HG03066 (cell line): ENCODE results near the gene FBXL14.
A peak's percentile ranks its signal among the peaks of the same experiment; 100 is the strongest.
"Not testable (repeated sequence)": the region's sequence is repeated elsewhere in the genome, so short reads cannot be mapped to it uniquely, and the experiment has no call there.

ENCODE experiments used
- ATAC-seq: cut with Tn5 transposase; IDR thresholded peaks from one replicate; pipeline ENCODE4 v1.9.1; 2021; ENCODE audit warnings: low read depth; ENCODE audit not compliant: unreplicated experiment

The FBXL14 gene

DNA sequence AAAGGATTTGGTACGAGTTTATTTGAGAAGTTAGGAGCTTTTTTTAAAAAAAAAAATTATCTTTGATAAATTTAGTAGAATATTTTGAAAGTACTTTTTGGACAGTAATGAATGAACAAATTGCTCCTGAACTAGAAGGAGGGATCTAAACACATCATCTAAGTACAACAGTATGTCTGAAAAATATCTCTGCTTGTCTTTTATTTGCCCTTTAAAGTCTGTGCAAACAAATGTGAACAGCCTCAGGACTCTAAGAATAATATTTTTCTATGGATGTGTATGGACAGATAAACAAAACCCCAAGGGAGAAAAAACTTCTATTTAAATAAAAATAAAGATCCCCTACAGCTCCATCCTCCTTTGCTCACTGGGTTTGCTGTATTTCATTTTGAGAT, 19.5 kb downstream of the FBXL14 start:
- no peak for ATAC-seq

DNA sequence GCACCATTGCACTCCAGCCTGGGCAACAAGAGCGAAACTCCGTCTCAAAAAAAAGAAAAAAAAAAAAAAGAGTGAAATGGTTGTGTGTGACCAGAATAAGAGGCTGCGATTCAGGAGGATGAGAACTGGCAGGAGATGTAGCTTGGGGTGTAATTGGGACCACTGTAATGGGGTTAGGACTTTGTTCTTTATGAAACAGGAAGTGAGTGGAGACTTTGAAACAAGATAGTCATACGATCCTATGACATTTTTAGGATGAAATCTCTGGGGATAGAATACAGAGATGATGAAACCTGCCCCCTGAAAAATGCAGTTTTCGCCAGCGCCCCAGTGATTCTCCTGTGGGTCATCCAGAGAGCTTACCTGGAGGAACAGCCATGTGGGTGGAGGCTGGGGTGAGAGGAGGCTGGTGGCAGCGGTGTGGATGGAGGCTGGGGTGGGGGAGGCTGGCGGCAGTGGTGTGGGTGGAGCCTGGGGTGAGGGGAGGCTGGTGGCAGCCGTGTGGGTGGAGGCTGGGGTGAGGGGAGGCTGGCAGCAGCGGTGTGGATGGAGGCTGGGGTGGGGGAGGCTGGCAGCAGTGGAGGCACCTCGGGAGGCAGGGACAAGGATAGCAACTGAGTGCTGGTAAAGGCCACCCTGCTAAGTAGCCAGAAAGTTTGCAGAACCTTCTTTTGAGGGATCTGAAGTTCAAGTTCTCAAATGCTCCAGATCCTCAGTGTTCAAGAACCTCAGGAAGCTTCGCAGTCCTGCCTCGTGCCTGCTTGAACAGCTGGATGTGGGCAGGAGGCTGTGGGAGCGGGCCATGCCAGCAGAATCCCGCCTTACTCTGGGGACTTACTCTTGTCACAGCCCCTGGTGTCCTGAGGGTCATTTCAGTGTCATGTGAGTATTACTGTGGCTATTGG, 20.2 kb downstream of the FBXL14 start:
- no peak for ATAC-seq

DNA sequence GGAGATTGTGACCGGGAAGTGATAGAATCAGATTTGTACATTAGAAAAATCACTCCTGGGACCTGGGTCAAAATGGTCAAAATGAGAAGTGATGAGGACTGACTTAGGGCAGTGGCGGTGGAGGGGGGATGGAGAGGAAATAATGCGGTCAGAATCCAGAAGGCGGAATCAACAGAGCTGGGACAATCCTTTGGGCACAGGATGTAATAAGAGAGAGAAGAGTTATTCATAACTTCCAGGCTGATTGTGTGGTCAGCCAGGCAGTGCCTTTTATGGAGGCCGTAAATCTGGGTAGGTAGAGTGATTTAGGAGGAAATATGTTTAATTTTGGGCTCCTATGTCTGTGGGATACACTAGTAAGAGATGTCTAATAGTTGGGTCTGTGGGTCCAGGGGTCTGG, 21.6 kb downstream of the FBXL14 start:
- no peak for ATAC-seq

DNA sequence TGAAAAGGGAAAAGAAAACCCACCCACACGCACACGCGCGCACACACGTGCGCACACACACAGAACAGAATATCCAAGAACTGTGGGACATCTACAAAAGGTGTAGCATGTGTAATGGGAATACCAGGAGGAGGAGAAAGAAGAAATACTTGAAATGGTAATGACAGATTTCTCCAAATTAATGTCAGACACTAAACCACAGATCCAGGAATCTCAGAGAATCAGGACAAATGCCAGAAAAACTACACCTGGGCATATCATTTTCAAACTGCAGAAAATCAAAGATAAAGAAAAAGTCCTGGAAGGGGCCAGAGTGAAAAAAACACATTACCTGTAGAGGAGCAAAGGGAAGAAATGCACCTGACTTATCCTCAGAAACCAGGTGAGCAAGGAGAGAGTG, 26.5 kb downstream of the FBXL14 start:
- ATAC-seq = no peak

DNA sequence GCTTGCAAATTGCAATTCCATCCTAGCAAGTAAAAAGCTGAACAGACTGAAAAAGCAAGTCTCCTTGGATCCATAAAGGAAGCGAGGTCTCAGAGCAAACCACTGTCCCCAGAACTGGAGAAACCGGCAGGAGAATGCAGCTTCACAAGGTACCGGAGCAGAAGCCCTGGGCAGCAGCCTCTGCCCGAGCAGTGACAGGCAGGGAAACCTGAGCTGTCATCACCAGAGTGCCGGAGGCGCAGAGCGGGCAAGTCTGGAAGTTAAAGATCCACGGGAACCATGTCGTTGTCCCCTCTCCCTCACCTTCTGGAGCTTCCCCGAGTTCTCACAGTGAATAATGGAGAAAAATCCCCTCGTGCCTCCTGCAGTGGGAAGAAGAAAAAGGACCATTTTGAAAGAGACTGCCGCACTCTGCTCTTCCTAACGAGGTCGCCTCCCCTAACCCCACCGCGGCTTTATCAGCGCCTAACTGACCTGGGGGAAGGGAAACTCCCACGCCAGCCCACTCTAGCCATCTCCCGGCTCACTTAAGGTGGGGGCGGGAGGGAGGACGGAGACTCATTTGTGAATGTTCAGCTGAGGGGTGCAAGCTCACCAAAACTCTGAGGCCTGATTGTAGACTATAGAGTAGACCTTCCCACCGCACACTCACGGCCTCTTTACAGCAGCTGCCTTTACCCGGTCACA, 27.8 kb downstream of the FBXL14 start:
- no peak for ATAC-seq

DNA sequence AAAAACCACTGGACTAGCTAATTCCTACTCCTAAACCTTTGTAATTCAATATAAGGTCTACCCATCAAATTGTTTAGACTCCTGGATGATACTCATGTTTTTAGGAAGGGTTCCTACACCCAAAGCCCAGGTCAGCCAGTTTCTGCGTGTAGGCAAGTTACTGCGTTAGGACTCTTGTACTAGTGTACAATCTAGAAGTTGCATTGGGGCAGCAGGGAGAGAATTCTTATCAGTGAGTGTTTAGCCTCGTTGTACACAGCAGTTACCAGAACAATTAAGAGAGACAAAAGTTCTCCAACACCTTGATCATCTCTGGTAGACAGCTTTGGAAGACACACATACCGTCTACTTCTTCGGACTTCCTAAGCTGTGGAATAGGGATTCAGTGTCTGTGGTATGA, 29.2 kb downstream of the FBXL14 start:
- no peak for ATAC-seq

DNA sequence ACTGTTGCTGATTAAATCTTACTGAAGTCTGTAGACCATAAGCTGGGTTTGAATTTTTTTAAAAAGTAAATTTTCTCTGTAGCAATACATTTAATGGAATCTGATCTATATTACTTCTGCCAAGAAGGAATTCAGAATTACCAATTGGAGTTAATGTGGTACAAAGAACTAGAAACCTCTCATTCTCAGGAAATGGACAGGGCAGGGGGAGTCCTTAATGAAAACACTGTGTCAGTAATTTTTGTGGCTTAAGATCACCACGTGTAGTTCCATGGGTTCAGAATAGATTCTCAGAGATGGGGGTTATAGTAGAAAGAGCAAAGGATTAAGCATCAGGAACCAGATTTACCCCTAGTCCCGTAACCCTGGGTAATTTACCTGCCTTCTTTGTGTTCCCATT, 30.3 kb downstream of the FBXL14 start:
- no peak for ATAC-seq

DNA sequence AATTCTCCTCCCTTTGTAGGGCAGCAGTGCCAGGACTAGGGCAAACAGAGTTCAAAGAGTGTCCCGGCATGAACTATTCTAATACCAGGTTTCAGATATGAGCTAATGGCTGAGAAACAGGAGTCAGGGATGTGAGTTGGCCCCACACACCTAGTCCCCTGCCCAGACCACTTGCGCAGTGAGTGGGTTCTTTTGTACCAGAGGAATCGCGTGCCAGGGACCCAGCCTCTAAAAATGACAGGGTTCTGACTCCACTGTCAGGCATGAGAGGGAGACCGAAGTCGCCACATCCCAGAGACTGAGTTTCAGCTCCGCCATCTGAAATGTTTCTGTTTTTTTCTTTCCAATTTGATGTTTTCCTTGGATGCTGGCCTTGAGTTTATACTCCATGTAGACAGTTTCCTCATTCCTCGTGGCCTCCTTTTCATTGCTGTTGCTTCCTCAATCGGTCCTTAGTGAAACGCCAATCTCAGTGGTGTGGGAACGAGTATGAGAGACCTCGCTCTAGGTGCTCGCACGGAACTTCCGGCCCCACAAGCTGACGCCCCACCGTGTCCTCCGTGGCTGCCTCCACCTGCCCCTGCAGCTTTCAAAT, 31.5 kb downstream of the FBXL14 start:
- ATAC-seq = no peak

DNA sequence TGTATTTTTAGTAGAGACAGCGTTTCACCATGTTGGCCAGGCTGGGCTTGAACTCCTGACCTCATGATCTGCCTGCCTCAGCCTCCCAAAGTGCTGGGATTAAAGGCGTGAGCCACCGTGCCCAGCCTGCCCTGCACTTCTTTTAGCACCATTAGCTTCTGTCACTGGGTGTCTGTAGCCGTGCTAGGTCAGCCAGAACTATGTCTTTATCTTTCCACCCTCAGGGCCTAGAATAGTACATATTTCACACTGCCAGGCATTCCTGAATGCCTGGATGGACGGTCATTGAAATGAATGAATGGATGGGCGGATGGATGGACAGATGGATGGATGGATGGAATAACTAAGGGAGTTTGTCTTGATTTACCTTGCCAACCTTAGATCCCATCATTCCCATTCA, 33.7 kb downstream of the FBXL14 start:
- ATAC-seq = no peak

DNA sequence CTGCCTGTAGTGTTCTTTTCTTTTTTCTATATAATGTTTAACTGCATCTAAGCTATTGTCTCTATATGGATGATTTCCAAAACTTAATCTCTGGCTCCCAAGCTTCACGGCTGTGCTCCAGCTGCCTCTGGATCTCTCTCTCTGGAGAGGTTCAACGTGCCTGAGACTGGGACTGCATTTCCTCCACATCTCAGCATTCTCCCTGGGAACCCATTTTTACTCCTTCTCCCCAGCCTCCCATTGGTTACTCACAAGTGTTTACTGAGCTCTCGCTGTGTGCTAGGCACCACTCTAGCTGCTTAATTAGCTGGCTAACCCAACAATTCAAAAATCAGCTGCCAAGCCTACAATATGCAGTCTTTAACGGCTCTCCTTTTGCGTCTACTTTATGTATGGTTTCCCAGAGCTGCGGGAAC, 34.7 kb downstream of the FBXL14 start:
- no peak for ATAC-seq

DNA sequence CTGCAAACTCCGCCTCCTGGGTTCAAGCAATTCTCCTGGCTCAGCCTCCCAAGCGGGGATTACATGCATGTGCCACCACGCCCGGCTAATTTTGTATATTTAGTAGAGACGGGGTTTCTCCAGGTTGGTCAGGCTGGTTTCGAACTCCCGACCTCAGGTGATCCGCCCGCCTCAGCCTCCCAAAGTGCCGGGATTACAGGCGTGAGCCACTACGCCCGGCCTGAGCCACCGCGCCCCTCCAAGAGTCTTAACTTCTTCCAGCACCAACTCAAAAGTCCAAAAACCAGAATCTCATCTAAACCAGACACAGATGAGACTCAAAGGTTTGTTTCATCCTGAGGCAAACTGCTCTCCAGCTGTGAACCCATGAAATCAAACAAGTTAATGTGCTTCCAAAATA, 36.3 kb downstream of the FBXL14 start:
- ATAC-seq = not testable (repeated sequence)

DNA sequence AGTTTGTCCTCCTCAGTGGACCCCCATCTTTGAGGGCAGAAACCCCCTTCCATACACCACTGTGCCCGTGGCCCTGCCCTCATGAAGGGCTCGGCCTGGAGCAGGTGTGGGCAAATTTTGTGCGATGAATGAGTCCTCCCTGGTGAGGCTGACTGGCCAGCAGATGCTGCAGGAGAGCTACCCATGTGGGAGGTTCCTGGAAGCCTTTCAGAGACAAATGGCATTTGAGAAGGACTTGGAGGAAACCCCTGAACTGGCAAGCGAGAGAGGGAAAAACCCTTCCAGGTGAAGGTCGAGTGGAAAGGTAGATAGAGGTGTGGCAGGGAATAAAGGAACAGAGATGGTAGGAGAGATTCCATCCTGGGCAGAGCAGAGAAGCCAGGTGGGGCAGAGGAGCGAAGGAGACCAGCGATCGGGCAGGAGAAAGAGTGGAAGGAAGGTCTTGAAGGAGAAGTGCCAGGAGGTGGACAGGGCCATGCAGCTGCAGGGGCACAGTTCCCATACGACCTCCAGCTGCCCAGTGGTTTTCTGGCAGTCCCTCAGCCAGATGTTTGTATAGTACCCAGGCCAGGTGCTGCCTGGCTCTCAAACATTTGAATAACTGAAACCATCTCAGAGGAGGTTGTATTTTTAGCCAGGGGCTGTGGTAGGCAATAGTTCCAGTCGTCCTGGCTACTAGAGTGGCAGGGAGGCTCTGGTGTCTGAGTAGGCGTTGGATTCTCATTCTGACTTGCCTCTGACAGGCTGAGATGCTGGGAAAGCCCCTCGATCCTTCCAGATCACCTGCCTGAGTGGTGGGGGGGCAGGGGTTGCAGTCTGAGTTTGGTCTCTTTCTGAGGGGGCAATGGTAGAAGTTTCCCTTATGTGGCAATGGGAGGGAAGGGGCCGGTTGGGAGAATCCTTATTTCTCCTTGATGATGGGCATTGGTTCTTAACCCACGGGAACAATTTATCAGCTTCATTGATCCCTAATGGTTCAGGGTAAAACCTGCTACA, 40.1 kb downstream of the FBXL14 start:
- ATAC-seq = peak; percentile 94

DNA sequence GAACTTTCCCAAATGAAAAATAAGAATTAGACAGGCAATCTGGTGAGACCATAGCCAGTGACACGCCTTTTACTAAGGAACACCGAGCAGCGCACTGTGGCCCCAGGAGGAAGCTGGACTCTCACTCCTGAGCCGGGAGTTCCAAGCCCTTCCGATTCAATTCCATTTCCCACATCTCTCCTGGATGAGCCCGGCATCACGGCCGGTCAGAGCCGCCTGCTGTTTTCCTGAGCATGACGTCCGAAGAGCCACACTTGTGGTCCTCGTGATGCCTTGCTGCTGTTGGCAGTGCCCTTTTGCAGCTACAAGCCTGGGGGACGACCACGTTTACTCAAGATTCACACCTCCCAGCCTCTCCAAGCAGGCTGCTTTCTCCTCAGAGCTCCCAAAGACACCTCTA, 40.8 kb downstream of the FBXL14 start:
- no peak for ATAC-seq

DNA sequence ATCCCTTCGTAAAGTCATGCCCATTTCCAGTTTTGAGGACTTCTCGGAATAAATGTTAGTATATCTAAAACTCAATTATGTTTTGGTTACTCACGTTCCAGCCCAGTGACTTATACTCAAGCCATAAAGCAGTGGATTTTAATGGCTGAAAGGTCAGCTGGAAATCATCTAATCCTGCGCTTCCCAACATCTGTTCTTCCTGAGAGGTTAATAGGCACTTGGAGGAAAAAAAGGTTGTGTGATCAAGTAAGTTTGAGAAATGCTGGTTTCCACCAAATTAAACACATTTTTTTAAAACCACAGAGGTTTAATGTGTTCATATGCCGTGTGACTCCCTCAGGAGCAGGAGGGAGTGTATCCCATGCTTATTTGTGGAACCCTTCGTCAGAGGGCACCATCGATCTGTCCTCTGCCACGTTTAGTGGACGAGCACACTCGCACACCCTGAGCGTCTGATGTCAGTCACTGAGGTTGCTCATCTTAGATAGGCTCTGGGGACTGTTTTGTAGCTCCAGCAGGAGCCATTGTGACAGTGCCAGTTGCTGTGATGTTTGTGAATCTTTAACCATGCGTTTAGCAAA, 41.4 kb downstream of the FBXL14 start:
- ATAC-seq = no peak

DNA sequence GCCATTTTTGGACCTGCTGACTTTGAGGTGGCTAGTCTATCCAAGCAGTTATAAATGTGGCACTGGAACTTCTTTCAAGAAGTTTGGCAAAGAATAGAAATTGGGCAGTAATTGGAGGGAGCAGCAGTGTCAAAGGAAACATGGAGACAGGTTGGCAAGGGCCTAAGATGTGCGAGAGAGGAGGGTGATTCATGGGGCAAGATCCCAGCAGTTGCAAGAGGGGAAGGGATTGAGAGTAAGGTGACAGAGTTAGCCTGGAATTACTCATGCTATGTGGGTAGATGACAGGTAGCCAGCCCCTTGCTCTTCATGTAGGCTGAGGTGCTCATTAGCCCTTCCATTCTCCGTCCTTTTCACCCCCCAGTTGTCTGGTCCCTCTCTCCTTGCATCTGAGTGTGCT, 42.2 kb downstream of the FBXL14 start:
- no peak for ATAC-seq

DNA sequence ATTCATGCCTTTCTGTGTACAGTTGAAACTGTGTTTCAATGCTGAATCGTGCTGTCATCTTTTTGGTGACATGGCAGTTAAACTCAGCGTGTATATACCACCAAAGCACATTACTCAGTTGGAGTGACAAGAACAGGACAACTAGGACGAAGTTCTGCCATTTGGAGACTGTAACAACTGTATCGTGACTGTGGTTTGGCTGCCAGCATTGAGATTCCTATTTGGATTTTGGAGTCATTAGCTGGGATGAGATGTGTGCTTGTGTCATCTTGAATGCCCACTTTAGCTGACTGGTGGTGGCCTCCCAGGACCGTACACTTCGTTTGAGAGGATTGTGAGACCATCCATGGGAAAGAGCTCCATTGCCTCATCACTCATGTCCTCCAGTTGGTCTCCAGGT, 42.9 kb downstream of the FBXL14 start:
- ATAC-seq = no peak

DNA sequence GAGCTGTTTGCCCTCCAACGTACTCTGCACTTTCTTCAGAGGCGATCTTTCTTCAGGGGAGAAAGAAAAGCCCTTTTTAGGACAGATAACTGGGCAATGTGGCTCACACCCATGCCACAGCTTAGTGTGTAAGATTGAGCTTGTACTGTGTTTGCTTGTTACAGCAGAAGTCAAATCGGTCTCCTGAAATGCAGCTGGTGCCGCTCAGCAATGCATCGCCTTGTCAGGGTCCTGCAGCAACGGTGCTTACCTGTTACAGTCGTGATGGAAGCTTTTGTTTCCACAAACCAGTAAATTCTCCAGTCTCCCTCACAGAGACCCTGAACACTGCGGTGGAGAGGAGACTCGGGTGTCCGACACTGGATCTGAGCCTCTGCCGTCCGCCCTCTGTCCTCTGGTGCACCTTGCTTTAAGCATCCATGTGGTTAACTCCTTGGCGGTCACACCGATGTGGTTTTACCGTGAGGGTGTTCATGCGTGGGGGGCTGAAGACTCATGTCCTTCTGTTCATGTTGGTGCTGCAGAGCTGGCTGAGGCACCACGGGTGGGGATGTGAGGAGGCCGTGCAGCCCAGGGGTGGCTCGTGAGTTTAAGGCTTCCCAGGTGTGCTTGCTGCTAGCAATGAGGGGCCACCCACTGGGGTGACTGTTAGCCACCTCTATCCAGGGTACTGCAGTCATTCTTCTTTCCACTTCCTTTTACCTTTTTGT, 47.3 kb downstream of the FBXL14 start:
- no peak for ATAC-seq

DNA sequence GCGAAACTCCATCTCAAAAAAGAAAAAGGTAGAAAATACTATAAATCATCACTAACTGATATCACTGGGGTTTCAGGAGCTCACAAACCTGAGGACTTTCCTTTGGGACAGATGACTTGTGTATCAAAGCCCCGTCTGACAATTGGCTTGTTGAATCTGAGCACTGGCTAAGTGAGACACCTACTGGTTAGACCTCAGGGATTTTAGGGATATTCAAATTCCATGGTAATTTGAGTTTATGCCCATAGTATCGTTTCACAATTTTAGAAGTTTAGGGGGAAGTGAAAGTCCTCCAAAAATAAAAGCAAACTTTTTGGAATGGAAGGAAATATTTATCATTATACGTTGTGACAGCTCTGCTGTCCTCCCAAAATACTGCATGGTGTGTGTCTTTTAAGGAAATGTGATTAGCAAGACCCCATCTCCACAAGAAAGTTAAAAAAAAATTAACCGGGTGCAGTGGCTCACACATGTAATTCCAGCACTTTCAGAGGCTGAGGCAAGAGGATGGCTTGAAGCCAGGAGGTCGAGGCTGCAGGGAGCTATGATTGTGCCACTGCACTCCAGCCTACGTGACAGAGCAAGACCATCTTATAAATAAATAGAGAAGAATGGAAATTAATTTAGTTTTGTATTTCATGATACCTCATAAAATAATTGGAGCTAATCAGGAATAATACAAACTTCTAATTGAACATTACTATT, 49.2 kb downstream of the FBXL14 start:
- ATAC-seq = no peak

DNA sequence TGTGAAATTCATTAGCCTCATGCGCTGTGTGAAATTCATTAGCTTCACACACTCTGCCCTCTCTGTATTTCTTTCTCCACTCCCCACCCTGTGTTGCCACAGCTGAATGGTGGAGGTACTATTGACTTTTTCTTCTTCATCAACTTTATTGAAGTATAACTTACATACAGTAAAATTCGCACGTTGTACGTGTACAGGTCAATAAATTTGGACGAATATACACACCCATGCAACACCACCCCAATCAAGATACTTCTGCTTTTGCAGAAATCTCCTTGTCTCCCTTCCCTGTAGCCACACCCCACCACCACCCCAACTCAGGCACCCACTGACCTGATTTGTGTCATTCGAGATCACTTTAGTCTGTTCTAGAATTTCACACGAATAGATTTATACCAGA, 51.8 kb downstream of the FBXL14 start:
- ATAC-seq = no peak
